GM21825 (cell line): ENCODE data around the gene IGBP1.
"Not testable (repeated sequence)": the region's sequence is repeated elsewhere in the genome, so short reads cannot be mapped to it uniquely, and the experiment has no call there.

Experiments
- ATAC-seq: cut with Tn5 transposase; IDR thresholded peaks from one replicate; pipeline ENCODE4 v1.9.1; 2021; ENCODE audit warnings: mild to moderate bottlenecking, moderate library complexity; ENCODE audit not compliant: unreplicated experiment

IGBP1 gene

DNA sequence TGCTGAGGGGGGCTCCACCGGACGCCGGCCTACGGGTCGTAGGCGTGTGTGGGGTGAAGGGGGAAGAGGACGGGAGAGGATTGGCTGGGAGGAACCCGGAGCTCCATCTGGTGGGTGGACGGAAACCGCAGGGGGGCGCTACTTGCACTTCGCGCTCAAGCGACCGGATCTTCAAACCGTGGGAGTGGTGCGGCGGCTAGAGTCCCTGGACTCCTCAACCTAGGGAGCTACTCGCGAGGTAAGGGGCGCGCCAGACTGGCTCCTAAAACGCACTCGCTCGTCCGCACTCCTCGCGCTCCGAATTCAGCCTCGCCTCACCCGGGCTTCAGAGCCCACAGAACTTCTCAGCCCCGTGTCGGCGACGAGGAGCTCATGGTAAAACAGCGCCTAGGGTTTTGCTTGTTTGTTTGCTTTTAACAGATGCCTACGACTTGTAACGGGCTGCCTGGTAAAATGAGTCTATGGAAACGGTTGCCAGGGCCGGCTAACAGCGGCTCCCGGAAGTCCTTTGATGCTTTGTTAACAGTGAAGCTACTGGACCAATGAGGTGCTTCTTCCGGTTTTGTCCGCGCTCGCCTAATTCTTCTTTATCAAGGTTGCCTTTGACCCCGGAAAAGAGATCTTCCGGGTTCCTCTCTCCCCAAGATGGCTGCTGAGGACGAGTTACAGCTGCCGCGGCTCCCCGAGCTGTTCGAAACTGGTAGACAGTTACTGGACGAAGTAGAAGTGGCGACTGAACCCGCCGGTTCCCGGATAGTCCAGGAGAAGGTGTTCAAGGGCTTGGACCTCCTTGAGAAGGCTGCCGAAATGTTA is at the start of gene IGBP1:
Gene IGBP1 (plus strand): TSS at position 145 of the 813 bp plus-strand sequence. CDS start 501 bp downstream, at position 646.
- ATAC-seq, result peak; percentile 86

DNA sequence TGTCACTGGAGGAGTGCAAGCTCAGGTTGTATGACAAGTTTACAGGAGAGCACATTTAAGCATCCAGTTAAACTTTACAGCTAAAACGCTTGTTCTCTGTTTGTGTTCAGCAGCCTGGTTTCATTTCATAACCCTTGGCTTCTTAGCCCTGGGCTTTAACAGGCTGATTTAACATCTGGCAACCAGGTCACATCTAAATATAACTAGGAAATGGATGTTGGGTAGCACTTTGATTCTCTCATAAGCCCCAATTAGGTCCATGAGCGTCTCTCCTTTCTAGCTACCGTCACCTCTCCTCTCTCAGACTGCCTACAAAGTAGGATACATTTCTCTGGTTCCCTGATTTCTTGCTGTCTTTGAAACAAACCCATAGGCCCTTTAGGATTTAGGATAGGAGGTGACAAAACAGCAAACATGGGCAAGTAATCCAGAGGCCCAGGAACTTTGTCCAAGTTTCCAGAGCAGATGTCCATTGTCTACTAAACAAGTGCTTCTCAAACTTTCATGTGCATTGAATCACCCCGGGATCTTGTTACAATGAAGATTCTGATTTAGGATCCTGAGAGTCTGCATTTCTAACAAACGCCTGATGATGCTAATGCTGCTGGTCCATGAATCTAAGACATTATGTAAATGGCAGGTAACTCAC is 48.5 kb upstream of the IGBP1 start:
- no peak for ATAC-seq

DNA sequence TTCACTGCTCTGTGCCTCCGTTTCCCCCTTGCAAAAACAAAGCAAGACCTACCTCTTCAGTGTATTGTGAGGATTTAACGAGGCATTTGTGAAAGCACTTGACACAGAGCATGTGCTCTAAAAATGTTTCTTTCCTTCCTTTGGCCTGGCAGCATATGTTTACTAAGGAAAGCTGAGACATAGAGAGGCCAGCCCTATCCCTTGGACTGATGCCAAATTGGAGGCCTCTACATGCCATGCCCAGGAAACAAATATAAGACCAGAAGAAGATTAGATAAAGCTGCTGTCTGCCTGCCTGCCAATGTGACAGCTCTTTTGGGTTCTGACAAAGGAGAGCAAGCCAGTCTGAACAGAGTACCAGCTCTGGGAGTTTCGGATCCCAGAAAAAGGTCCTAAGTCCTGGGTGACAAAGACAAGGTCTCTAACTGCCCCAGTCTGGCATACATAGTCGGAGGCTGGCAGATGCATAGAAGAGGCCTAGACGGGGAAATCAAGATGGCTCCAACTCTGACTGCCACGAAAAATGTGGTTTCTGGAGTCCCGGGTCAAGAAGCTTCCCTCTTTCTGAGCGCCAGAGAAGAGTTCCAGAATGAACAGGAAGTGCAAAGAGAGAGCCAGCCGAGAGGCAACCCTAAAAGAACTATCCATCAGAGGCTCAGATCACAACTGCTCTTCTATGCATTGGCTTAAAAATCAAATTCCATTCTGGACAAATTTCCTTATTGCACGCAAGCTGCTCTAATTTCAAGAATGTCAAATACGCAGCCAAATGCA is 45.2 kb upstream of the IGBP1 start:
- no peak for ATAC-seq

DNA sequence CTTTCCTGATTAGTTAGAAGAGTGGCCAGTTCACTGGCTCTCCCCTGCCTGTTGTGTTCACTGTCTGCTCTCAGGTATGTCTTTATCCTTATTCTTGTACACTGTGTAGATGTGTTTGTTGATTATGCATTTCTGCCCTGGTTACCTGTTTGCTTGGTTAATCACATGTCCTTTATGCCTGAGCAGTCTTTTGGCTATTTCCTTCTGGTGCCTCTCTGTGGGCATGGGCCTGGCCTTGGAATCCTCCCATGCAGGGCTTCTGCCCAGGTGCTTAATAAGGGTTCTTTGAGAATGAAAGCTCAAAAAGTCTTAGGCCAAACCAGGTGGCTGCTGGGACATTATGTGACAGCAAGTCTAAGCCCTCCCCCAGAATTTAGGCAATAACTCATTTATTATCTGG is 44.5 kb upstream of the IGBP1 start:
- no peak for ATAC-seq

DNA sequence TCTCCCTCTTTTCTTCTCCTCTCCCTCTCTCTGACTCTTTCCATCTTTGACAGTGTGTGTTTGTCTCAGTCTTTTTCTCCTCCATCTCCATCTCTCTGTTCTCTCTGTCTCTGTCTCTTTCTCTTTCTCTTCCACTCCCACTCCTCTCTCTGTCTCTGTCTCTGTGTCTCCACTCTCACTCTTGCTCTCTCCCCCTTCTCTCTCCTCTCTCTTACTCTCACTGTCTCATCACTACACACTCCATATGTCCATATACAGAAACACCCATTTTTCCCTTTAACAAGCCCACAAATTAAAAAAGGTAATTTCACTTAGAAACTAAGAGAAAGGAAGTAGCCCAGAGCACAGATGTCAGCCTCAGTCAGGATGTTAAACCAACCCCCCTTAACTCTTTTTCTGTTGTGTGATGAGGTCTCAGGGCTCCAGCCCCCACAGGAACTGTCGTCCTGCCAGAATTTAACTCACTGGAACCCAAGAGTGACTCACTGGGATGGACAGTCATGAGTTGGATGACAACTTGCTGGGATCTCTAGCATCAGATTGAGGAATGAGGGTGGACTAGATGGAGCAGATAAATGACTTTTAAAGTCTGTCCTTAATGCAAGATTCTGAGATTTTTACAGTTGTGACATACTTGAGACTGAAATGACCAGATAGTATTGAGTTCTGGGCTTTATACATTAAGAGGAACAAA is 43.5 kb upstream of the IGBP1 start:
- no peak for ATAC-seq

DNA sequence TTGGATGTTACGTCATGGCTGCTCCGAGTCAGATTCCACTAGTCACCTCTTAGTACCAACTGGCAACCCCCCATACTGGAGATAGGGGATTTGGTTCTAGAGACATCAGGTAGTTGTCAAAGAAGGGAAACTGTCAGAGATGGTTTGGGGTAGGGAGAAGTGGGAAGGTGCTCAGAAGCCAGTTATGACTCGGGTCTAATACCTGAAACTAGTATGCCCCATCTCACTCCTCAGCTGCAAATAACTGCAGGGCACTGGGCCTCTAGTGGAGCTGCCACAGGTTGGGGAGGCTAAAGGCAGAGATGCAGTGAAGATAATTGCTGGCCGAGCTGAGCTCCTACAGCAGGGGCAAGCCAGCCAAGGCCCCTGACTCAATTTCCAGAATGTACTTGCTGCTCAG is 41.0 kb upstream of the IGBP1 start:
- ATAC-seq, result no peak

DNA sequence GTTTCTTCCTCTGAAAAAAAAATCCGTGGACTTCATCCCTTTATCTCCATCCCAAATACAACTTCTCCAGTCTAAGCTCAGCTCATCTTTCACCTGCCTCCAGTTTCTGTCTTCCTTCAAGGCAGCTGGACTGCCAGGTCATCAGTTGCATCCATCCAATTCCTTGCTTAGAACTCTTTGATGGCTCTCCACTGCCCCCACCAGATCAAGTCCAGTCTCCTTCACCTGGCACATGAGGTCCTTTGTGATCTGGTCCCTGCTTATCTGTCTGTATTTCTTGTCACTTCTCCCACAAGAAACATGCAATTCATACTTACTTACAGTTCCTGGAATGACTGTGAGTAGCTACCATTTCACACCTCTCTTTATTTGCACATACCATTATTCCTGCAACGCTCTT is 37.2 kb upstream of the IGBP1 start:
- no peak for ATAC-seq

DNA sequence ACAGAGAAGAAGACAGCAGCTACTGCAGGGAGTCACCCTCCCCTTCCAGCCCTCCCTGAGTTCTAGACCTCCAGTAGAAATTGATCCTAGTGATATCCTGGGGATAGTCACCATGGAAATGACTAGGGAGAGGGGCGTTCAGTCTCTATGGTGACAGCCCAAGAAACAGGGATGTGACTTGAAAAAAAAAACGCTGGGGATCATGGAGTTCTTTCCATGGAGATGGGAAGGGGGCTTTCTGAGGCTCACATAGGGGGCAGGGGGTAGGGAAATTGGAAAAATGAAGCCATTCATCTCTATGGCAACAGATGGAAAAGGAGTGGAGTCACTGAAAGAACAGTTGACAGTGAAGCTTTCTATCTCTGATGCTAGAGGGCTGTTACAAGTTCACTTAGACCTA is 28.0 kb upstream of the IGBP1 start:
- no peak for ATAC-seq

DNA sequence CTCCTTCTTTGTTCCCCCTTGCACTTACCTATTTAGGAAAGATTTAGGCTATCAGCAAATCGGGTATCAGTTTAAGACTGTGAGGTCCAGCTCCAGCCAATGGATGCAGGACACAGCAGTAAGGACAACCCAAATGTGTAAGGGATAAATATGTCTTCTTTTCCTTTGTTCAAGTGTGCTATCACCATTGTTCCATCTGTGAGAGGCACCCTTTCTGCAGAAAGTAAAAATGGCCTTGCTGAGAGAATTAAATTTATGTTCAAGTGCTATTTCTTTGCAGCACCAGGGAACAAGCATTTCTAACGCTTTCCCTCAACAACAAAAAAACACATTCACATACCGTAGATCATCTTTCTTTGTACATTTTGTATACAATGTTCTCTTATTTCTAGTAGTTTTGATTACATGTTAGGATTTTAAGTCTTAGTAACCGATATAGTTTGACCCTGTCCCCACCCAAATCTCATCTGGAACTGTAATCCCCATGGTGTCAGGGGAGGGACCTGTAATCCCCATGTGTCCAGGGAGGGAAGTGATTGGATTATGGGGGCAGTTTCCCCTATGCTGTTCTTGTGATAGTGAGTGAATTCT is 21.7 kb upstream of the IGBP1 start:
- ATAC-seq, result not testable (repeated sequence)

DNA sequence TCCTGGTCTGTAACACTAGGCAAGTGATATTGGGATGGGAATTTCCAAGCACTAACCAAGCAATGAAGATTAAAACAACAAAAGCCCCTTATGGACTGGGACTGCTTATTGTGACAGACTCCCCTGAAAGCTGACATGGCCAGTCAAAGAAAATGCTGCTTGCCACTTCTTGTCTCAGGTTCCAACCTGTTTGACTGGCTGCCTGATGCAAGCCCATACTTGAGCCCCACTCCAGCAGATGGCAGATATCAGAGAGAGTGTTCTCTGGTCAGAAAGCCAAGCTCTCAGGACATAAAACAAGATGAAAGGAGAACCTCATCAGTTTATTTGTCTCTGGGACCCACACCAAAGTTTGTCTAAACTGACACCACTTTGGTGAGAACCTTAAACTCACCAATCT is 15.5 kb upstream of the IGBP1 start:
- no peak for ATAC-seq

DNA sequence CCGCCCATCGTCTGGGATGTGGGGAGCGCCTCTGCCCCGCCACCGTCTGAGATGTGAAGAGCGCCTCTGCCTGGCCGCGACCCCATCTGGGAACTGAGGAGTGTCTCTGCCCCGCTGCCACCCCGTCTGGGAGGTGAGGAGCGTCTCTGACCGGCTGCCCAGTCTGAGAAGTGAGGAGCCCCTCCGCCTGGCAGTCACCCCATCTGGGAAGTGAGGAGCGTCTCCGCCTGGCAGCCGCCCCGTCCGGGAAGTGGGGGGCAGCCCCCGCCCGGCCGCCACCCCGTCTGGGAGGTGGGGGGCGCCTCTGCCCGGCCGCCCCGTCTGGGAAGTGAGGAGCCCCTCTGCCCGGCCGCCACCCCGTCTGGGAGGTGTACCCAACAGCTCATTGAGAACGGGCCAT is 10.2 kb upstream of the IGBP1 start:
- ATAC-seq, result not testable (repeated sequence)

DNA sequence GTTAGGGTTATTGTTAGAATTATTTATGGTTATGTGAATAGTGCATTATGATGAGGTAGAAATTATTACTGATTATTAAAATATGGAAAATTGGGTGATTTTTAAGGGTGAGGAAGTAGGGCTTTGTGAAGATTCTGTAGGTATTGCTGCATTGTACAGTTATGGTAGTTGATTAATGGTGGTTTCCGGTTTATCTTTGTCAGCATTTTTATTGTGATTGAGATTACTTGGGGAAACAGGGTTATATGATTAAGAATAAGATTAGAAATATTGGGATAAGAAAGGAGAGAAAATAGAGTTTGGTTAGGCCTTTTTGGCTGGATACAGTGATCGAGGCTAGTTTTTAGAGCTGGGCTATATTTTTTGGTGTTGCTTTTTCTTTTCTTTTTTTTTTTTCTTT is 8.6 kb upstream of the IGBP1 start:
- no peak for ATAC-seq

DNA sequence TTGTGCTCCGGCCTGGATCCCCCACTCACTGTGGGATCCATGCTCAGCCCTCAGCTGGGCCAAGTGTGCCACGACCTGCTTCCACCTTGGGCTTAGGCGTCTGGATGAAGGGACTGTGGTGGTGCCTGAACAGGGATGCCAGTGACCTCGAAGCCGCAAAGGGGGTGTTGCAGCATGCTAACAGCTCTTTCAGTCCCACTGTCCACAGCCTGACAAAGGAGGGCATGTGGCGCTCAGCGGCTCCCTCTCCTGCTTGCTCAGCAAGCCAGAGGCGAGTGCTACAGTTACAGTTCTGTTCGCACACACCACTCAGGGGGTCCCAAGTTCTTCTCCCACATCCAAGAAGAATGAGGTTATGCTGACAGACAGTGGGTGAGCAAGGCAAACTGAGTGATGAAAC is 5.2 kb upstream of the IGBP1 start:
- no peak for ATAC-seq

DNA sequence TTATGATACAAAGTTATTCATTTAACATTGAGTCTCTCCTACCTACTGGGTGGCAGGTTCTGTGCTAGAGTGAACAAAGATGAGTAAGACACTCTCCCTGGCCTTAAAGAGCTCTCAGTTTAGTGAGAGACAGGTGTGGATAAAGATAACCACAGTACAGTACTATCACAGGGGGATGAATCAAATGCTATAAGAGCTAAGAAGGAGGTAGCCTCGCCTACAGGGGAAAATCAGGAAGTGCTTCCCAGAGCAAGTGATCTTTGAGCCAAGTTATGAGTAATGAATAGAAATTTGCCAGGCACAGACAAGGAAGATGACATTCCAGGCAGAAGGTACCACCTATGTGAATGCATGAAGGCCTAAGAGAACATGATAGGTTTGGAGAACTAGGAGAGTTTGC is 3.4 kb upstream of the IGBP1 start:
- no peak for ATAC-seq

DNA sequence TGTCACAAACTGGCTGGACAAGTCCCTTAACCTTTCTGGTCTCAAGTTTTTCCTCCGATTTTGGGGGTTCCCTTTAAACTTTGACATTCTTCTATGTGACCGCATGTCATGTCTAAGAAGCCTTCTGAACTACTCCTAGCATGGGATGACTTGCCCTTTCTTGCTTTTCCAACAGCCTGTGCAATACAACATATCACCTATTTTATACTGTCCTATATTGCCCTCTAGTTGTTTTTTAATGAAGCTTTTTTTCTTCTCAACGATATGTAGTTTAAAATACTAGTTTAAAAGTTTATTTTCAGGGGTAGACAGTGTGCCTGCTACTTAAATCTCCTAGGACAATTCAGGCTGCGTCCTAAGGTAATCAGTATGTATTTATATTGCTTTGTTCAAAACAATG is 1.0 kb upstream of the IGBP1 start:
- ATAC-seq, result no peak

DNA sequence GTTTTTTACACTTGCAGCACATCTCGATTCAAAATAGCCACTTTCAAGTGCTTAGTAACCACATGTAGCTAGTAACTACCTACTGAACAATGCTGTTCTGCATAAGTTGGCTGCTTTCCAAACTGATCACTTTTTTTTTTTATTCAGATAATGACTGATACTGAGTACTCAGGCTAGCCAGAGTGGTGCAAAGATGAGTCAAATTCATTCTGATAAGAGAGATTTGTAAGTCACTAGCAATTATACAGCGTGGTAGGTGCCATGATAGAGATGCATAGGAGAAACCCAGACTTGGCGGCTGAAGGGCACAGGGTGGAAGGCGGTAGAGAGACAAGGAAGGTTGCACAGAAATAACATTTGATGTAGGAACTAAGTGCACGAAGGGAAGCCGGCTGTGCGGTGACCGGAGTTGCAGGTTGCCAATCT is 357 bp upstream of the IGBP1 start:
- ATAC-seq, result no peak

DNA sequence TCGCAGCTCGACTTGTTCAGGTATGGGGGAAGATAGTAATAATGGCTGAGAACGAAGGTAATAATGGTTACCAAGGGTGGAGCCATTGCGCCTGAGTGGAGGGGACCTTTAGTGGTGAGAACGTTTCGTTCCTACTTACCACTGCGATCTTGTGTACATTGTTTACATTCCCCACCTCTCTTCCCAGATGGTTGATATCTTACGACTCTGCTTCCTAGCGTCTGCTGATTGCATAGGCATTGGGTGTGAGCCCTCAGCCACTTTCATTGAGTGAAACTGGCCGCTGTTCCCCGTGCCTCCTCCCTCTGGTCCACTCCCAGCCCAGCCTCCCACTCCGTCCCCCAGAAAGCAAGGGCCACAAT is 850 bp downstream of the IGBP1 start:
- ATAC-seq, result peak; percentile 2

DNA sequence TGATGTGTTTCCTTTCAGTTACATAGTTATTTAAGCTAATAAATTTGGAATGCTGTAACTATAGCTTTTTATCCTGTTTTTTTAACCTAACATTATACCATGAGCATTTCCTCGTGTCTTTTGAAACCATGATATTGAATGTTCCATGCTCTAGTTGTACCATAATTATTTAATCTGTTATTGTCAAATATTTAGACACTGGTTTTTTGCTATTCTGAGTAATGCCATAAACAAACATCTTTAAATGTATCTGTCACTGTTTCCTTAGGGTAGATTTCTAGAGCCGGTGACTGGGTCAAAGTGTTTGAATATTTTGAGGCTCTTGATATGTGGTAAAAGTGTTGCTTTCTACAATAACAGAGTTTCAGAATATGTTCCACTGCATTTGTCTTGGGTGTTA is 5.4 kb downstream of the IGBP1 start:
- no peak for ATAC-seq

DNA sequence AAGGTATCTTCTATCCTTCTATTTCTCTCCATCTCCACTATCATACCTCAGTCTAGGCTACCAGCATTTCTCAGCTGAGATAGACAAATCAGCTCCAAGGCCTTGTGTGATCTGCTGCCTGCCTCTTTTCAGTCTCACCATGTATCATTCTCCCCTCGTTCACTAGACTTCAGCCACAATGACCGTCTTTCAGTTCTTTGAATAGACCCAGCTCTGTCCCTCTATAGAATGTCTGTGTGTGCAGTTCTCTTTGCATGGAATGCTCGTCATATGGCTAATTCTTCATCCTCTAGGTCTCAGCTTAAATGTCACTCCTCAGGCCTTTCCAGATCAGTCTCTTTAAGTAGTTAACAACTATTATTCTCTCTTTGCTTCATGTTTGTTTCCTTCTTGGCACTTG is 6.5 kb downstream of the IGBP1 start:
- no peak for ATAC-seq

DNA sequence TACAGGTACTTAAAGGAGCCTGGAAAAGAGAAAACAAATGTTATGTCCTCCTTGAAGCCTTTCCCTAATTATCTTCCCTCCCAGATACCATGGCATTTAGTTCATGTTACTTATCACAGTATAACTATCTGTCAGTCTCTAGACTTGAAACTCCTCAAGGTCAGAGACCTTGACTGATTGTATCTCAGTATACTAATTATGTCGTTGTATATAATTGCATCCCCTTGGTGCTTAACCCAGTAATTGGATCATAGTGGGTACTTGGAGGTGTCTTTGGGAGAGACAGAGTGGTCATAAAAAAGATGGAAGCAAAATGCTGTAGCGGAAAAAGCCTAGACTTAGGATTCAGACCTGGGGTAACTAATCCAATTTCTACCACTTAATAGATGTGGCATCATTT is 8.1 kb downstream of the IGBP1 start:
- no peak for ATAC-seq
